ENCODE results near the gene TATDN2. TPM values are rescaled to one million over a fixed set of nuclear protein-coding genes. Genes with fewer than 3 reads are reported as not detected.

The TATDN2 gene
- total RNA-seq, 1 donor: 19.2 TPM

DNA sequence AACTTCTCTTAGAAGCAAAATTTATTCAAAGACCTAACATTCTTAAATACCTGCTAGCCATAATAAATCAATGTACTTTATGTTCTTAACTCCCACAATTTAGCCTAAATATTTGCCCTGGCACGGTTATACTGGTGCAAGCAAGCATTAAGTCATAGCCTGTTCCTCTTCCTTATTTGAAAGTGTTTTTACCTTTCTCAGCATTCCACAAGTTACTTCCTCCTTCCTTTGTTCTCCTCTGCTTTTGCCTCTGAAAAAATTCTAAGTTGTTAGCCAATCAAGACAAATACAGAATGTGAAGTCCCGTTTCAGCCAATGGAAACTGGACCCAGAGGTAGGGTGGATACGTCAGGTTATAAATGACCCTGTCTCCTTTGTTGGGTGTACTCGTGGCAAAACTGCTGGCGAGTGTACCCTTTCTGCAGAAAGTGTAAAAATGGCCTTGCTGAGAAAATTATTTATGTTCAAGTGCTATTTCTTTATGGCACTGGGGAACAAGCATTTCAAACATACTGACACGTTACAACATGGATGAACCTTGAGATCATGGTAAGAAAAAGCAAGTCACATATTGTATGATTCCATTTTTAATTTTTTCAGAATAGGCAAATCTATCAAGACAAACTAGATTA, 3.1 kb upstream of the TATDN2 start:
- H4K20me1 ChIP-seq (ENCODE audit: insufficient read depth, low read length): peaks cover 12% of the 10 kb centered on the region
- H3K9me3 ChIP-seq (ENCODE audit: low read depth, low read length): peaks cover 3% of the 10 kb centered on the region
- no peak overlapping the region for H3K4me3 ChIP-seq (ENCODE audit: insufficient read depth, low read length)
- no peak overlapping the region for H2AFZ ChIP-seq (ENCODE audit: low read length)
- no peak for TF ChIP-seq CTCF (IDR thresholded peaks at IDR 0.05; ENCODE audit: extremely low read depth, low read depth, low read length)
- no peak for DNase-seq (ENCODE audit: insufficient read length, low spot score, missing footprints)
- H3K36me3 ChIP-seq (ENCODE audit: insufficient read depth, low read length): peaks cover 3% of the 10 kb centered on the region
- no peak overlapping the region for H3K27ac ChIP-seq (ENCODE audit: low read depth, low read length)
- no peaks in the 10 kb centered on the region for H3K27me3 ChIP-seq (ENCODE audit: insufficient read depth, low read length)
- H3K4me1 ChIP-seq (ENCODE audit: insufficient read depth, low read length): peaks cover 14% of the 10 kb centered on the region
- H3K4me2 ChIP-seq (ENCODE audit: insufficient read depth, low read length): no peak overlapping the region
- H3K79me2 ChIP-seq (ENCODE audit: insufficient read depth, low read length): peaks cover 18% of the 10 kb centered on the region

DNA sequence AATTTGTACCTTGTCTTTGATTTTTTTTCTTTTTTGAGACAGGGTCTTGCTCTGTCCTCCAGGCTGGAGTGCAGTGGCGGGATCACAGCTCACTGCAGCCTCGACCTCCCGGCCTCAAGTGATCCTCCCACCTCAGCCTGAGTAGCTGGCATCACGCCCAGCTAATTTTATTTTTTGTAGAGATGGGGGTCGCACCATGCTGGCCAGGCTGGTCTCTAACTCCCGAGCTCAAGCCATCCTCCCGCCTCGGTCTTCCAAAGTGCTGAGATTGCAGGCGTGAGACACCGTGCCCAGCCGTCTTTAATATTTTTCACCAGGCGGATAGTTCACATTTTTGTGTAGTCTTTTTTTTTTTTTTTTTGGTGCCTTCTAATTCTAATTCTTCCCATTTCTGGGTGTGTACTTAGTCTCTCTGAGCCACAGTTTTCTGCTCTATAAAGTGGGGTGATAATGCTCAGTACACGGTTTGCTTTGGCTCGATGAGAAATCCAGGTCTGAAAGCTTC, 528 bp upstream of the TATDN2 start:
- no peaks in the 10 kb centered on the region for H3K27me3 ChIP-seq (ENCODE audit: insufficient read depth, low read length)
- no peak for TF ChIP-seq CTCF (IDR thresholded peaks at IDR 0.05; ENCODE audit: extremely low read depth, low read depth, low read length)
- H3K9me3 ChIP-seq (ENCODE audit: low read depth, low read length): peaks cover 3% of the 10 kb centered on the region
- H3K27ac ChIP-seq (ENCODE audit: low read depth, low read length): no peak overlapping the region
- peak overlapping the region; percentile 94 for H3K4me2 ChIP-seq (ENCODE audit: insufficient read depth, low read length)
- peaks cover 23% of the 10 kb centered on the region for H4K20me1 ChIP-seq (ENCODE audit: insufficient read depth, low read length)
- peaks cover 15% of the 10 kb centered on the region for H3K4me1 ChIP-seq (ENCODE audit: insufficient read depth, low read length)
- no peak for DNase-seq (ENCODE audit: insufficient read length, low spot score, missing footprints)
- H3K36me3 ChIP-seq (ENCODE audit: insufficient read depth, low read length): no peaks in the 10 kb centered on the region
- peak overlapping the region; percentile 91 for H2AFZ ChIP-seq (ENCODE audit: low read length)
- H3K4me3 ChIP-seq (ENCODE audit: insufficient read depth, low read length): peak overlapping the region; percentile 95
- H3K79me2 ChIP-seq (ENCODE audit: insufficient read depth, low read length): peaks cover 39% of the 10 kb centered on the region

GRCh38 chr3:10248984-10249748, 907 bp downstream of the TATDN2 start:
- peaks cover 15% of the 10 kb centered on the region for H3K4me1 ChIP-seq (ENCODE audit: insufficient read depth, low read length)
- peak overlapping the region; percentile 95 for H3K4me3 ChIP-seq (ENCODE audit: insufficient read depth, low read length)
- peaks cover 4% of the 10 kb centered on the region for H3K36me3 ChIP-seq (ENCODE audit: insufficient read depth, low read length)
- peaks cover 3% of the 10 kb centered on the region for H3K9me3 ChIP-seq (ENCODE audit: low read depth, low read length)
- H3K27ac ChIP-seq (ENCODE audit: low read depth, low read length): peak overlapping the region; percentile 77
- peak overlapping the region; percentile 78 for H2AFZ ChIP-seq (ENCODE audit: low read length)
- no peaks in the 10 kb centered on the region for H3K27me3 ChIP-seq (ENCODE audit: insufficient read depth, low read length)
- no peak for TF ChIP-seq CTCF (IDR thresholded peaks at IDR 0.05; ENCODE audit: extremely low read depth, low read depth, low read length)
- H3K79me2 ChIP-seq (ENCODE audit: insufficient read depth, low read length): peaks cover 52% of the 10 kb centered on the region
- peaks cover 36% of the 10 kb centered on the region for H4K20me1 ChIP-seq (ENCODE audit: insufficient read depth, low read length)
- DNase-seq (ENCODE audit: insufficient read length, low spot score, missing footprints): peak; percentile 90
- peak overlapping the region; percentile 94 for H3K4me2 ChIP-seq (ENCODE audit: insufficient read depth, low read length)

DNA sequence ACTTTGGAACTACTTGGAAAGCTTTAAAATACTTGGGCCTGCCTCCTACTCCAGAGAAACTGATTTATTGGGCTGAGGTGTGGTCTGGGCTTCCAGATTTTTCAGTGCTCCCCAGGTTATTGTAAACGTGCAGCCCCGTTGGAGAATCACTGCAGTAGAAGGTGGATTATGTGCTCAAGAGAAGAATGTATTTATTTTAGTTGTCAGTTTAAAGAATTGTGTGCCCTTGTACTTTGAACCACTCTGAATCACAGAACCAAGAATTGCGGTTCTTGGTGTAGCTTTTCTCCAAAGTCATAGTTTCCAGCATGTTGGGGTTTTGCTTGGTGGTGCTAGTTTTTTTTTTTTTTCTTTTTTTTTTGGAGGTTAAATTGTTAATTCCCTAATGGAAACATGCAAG, 1.6 kb downstream of the TATDN2 start:
- Histone ChIP-seq H3K27ac (ENCODE audit: low read depth, low read length) (peak overlapping the region; percentile 77), H4K20me1 (ENCODE audit: insufficient read depth, low read length) (peaks cover 39% of the 10 kb centered on the region), H3K4me3 (ENCODE audit: insufficient read depth, low read length) (peak overlapping the region; percentile 95), H3K27me3 (ENCODE audit: insufficient read depth, low read length) (no peaks in the 10 kb centered on the region), H3K36me3 (ENCODE audit: insufficient read depth, low read length) (peaks cover 4% of the 10 kb centered on the region), H2AFZ (ENCODE audit: low read length) (peak overlapping the region; percentile 54), H3K4me1 (ENCODE audit: insufficient read depth, low read length) (peaks cover 15% of the 10 kb centered on the region), H3K9me3 (ENCODE audit: low read depth, low read length) (no peaks in the 10 kb centered on the region), H3K4me2 (ENCODE audit: insufficient read depth, low read length) (peak overlapping the region; percentile 94), H3K79me2 (ENCODE audit: insufficient read depth, low read length) (peaks cover 59% of the 10 kb centered on the region)
- DNase-seq (ENCODE audit: insufficient read length, low spot score, missing footprints): no peak
- TF ChIP-seq CTCF (IDR thresholded peaks at IDR 0.05; ENCODE audit: extremely low read depth, low read depth, low read length): no peak
